Adipocyte (in vitro differentiated cells): Measurements from ENCODE around the gene CMSS1.
A peak's percentile ranks its signal among the peaks of the same experiment; 100 is the strongest.
"Not testable (repeated sequence)": the region's sequence is repeated elsewhere in the genome, so short reads cannot be mapped to it uniquely, and the experiment has no call there.

Experiments used
- DNase-seq: peaks from one replicate; pipeline ENCODE4 v3.0.0-alpha.2; 2015; ENCODE audit warnings: low read depth
- H3K27me3 ChIP-seq: replicated peaks from 2 replicates; pipeline ENCODE4 v1.7.0; 2013; ENCODE audit warnings: mild to moderate bottlenecking, low read length, moderate library complexity; ENCODE audit not compliant: control insufficient read depth, insufficient read depth
- H3K36me3 ChIP-seq: 2 replicates; pipeline ENCODE4 v1.7.0; 2013; ENCODE audit warnings: low read length, mild to moderate bottlenecking, moderate library complexity; ENCODE audit not compliant: control insufficient read depth, insufficient read depth, severe bottlenecking
- H3K4me1 ChIP-seq: 2 replicates; pipeline ENCODE4 v1.7.0; 2013; ENCODE audit warnings: mild to moderate bottlenecking, low read length, moderate library complexity; ENCODE audit not compliant: control insufficient read depth, insufficient read depth
- H3K4me3 ChIP-seq: 2 replicates; pipeline ENCODE4 v1.7.0; 2013; ENCODE audit warnings: mild to moderate bottlenecking, low read length, moderate library complexity
- H3K9ac ChIP-seq: 2 replicates; pipeline ENCODE4 v1.7.0; 2013; ENCODE audit warnings: mild to moderate bottlenecking, low read length, moderate library complexity
- H3K9me3 ChIP-seq: 2 replicates; pipeline ENCODE4 v1.7.0; 2013; ENCODE audit warnings: mild to moderate bottlenecking, low read length, moderate library complexity; ENCODE audit not compliant: control insufficient read depth

The CMSS1 gene

DNA sequence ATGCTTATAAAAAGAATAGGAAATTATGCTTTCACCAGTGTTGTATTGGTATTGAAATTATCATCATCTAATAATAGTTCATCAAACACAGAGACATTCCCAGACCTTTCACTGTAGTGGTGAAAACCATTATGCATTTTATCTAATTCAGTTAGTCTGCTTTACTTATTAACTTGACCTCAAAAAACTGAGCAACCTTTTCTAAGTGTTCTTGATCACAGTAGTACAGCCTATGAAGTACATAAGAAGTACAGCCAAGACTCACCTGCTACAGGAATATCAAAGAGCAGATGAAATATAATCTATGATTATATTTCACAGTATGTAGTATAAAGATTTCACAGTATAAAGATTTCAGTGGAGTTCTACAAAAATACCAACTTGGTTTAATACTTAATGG lies 221.4 kb downstream of the CMSS1 start:
- no peak overlapping the region for H3K9ac ChIP-seq
- DNase-seq: no peak
- H3K4me1 ChIP-seq: peaks cover 39% of the 10 kb centered on the region

DNA sequence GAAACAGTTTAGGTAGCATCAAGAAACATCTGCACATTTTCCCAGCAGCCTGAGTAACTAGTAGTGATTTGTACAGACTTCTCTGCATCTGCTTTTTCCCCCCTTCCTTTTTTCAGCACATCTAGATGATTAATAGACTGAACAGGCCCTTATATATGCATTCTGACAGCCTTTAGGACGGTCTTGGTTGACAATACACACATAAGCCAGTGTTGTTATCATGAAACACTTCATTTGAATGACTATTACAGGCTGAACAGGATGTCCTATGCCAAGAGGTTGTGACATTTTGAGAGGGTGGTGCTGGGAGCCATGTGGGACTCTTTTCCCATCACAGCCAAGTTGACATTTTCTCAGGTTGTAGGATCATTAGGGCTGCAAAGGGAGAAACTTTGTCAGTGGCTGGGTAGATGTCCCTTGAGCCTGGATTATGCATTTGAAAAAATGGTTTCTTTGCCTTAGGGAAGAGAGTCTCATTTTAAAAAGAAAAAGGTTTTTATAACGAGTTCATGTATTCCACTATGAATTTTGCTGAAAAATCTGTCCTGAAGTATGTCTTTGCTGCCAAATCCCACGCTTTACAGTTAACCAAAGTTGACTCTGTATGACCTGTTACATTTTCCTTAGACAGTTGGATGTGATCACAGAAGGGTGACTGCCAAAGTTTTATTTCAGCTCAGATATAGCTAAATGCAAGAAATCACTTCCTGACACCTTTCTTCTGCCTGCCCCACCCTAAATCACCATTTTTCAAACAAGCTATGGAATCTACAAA lies 223.0 kb downstream of the CMSS1 start:
- Histone ChIP-seq H3K27me3 (no peaks in the 10 kb centered on the region), H3K4me1 (peaks cover 41% of the 10 kb centered on the region), H3K9me3 (no peaks in the 10 kb centered on the region), H3K4me3 (peak overlapping the region; percentile 33), H3K36me3 (no peaks in the 10 kb centered on the region), H3K9ac (peak overlapping the region; percentile 83)
- DNase-seq: peak; percentile 42

More for the DNA sequence above, 221.4 kb downstream of the CMSS1 start:
- no peak overlapping the region for H3K4me3 ChIP-seq
- no peaks in the 10 kb centered on the region for H3K27me3 ChIP-seq
- no peaks in the 10 kb centered on the region for H3K9me3 ChIP-seq
- no peaks in the 10 kb centered on the region for H3K36me3 ChIP-seq

DNA sequence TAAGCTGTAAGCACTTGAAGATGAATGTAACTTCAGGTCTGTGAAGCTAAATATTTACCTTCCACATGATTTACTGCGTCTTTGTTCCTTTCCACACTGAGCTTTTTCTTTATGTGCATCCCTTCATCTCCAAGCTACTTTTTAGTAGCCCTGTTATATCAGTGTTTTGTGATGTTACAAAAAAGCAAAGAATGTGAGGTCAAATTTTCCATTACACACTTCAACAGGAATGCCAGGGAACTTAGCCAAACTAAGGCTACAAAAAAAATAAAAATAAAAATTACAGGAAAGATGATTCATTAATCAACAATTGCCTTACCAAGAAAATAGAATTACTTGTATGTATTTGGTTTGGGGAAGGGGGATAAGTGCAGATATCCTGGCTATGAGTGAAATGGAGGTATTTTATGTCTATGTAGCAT lies 223.7 kb downstream of the CMSS1 start:
- H3K36me3 ChIP-seq: no peaks in the 10 kb centered on the region
- H3K9me3 ChIP-seq: no peaks in the 10 kb centered on the region
- peak overlapping the region; percentile 83 for H3K9ac ChIP-seq
- no peaks in the 10 kb centered on the region for H3K27me3 ChIP-seq
- H3K4me1 ChIP-seq: peaks cover 48% of the 10 kb centered on the region
- peak overlapping the region; percentile 60 for H3K4me3 ChIP-seq
- DNase-seq: peak; percentile 88

DNA sequence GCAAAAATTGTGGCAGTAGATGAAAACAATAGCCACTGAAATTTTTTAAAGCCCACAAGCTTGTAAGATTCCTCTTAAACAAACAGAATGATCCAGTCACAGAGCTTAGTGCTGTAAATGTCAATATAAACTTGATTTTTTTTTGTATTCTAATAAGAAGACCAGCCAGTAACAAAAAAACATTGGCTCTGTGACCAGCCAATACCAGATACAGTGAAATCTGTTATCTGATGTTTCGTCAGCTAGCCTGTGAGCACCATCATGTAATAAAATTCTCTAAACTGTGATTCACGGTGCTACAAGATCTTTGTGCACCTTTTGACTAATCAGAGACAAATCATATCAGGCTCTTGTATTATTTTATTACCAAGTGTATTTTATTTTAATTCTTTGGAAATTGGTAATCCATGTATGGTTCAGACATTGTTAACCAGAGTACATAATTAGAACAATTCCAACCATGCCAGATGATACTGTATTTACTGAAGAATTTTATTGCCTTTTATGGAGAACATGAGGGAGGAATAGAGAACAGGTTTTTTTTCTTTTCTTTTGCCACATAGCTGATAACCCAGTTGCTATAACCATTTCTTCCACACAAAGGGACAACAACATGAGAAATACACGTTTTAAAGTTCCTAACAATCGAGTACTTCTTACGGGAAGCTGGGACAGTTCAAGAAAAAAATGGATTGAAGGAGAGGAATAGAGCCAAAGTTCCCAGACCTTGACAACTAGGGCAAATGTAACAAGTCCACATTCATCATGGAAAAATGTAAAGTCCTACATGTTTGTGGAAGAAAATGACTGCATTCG lies 224.7 kb downstream of the CMSS1 start:
- Histone ChIP-seq H3K9ac (peak overlapping the region; percentile 83), H3K4me1 (peaks cover 50% of the 10 kb centered on the region), H3K9me3 (no peaks in the 10 kb centered on the region), H3K36me3 (no peaks in the 10 kb centered on the region), H3K4me3 (peak overlapping the region; percentile 60), H3K27me3 (no peaks in the 10 kb centered on the region)
- peak; percentile 89 for DNase-seq

DNA sequence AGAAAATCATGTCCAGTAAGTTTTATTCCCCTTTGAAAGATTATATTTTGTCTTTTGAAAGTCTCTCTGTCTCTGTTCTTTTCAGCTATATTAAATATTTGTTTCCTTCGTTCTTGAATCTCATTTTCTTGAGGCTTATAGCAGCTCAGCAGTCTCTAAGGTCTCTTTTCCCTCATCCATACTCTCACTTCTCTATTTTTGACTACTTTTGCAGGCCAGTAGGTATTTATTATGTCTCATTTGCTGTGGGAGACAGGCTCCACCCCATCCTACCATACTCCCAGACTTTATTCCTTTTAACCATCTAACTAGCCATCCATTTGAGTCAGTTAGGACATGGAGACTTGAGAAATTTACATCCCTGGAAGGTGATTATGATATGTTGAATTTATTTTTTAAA lies 225.6 kb downstream of the CMSS1 start:
- H3K9ac ChIP-seq: peak overlapping the region; percentile 83
- no peaks in the 10 kb centered on the region for H3K36me3 ChIP-seq
- no peaks in the 10 kb centered on the region for H3K27me3 ChIP-seq
- DNase-seq: no peak
- H3K4me1 ChIP-seq: peaks cover 50% of the 10 kb centered on the region
- peak overlapping the region; percentile 60 for H3K4me3 ChIP-seq
- H3K9me3 ChIP-seq: no peaks in the 10 kb centered on the region

DNA sequence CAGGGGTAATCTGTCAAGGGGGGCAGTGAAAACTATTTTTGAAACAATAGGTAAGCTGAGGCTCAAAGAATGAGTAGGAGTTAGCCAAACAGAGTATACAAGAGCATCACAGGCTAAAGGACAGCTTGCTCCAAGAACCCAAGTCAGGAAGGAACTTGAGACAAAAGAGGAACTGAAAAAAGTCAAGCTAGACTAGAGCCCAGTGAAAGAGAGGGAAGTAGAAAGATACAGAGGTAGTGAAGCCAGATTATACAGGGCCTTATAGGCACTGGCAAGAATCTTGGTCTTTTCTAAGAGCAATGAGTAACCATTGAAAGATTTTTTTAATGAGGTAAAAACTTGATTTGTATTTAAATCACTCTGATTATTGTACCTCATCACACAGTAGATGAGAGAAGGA lies 226.7 kb downstream of the CMSS1 start:
- Histone ChIP-seq H3K9ac (no peak overlapping the region), H3K27me3 (no peaks in the 10 kb centered on the region), H3K4me1 (peaks cover 50% of the 10 kb centered on the region), H3K9me3 (no peaks in the 10 kb centered on the region), H3K36me3 (no peaks in the 10 kb centered on the region), H3K4me3 (no peak overlapping the region)
- no peak for DNase-seq

DNA sequence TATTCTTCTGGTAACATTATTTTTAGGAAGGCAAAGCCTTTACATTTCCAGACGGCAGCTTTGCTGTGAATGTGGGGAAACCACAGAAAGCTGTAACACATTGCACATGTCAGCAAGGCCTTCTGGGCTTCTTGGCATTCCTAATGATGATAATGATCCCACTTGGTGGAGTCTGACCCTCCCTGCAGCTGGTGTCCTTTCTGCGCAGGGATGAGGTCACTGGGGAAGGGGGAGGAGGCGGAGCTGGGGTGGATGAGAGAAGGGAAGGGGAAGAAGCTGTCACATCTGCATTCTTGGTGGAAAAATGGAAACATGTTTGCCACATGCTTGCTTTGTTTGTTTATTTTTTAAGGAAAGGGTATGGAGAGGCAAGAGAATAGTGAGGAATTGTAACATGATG lies 228.0 kb downstream of the CMSS1 start:
- Histone ChIP-seq H3K27me3 (no peaks in the 10 kb centered on the region), H3K4me3 (no peak overlapping the region), H3K9me3 (no peaks in the 10 kb centered on the region), H3K36me3 (no peaks in the 10 kb centered on the region), H3K4me1 (peaks cover 41% of the 10 kb centered on the region), H3K9ac (peak overlapping the region; percentile 40)
- DNase-seq: peak; percentile 91

DNA sequence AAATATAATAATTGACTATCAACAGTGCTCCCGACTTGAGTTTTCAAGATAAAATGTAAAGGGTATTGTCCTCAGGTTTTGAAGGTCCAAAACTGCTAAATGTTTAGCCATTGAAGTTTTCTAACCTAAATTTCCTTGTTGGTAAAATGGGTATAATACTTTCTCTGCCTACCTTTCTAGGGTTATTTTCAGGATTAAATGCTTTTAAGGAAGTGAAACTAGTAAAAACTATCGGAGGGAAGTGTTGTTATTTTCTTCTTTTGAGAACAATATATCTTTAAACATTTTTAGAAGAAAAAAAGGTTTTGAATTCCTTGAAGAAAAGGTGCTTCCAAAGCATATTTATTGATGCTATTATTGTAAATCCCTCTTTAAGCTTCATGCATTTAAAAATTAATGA lies 229.3 kb downstream of the CMSS1 start:
- H3K27me3 ChIP-seq: no peaks in the 10 kb centered on the region
- H3K36me3 ChIP-seq: no peaks in the 10 kb centered on the region
- peaks cover 28% of the 10 kb centered on the region for H3K4me1 ChIP-seq
- H3K9me3 ChIP-seq: no peaks in the 10 kb centered on the region
- no peak overlapping the region for H3K9ac ChIP-seq
- H3K4me3 ChIP-seq: no peak overlapping the region
- no peak for DNase-seq

DNA sequence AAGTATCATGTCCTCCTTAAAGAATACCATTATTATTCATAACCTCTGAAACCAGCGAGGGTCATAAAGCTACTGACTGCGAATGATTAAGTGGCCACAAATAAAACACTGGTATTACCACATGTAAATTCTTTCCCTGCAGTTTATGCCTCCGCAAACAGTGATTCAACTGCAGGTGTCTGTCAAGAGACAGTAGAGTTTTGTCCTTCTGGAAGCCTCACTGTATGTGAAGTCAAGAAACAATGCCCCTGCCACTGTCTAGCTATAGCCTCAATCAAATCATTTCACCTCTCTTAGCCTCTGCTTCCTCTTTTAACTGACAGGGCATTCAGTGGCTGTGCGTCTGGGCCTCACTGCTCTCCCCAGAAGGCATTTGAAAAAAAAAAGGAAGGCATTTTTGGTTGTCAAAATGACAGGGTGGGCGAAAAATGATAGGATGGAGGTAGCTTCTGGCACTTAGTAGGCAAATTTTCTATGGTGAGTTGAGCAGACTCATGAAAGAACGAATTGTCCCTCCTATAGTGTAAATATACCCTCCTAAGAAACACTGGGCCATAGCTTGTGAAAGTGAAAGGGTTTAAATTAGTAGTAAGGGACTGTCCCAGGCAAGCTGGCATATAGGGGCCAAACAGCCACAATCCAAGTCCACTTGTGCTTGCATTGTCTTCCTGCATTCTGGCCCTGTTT lies 229.9 kb downstream of the CMSS1 start:
- H3K9ac ChIP-seq: no peak overlapping the region
- H3K4me1 ChIP-seq: peaks cover 23% of the 10 kb centered on the region
- no peaks in the 10 kb centered on the region for H3K36me3 ChIP-seq
- H3K4me3 ChIP-seq: no peak overlapping the region
- H3K27me3 ChIP-seq: no peaks in the 10 kb centered on the region
- H3K9me3 ChIP-seq: no peaks in the 10 kb centered on the region
- no peak for DNase-seq

DNA sequence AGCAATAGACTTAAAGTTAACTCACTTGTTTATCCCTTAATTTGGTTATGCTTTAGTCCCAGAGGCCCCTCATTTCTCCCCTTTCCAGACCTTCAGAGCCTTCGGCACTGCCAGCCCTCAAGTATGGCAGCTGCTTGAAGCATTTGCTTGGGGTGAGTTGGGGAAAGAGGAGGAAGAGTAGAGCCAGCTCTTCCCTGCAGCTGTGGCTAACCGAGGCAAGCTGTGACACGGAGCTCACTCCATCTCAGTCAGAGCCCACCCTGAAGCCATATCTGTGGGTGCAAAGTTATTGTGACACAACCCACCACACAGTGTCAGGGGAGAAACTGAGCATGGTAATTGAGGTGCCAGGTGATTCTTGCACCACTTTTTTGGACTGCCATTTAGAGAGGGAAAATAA lies 230.6 kb downstream of the CMSS1 start:
- no peak overlapping the region for H3K9ac ChIP-seq
- H3K36me3 ChIP-seq: no peaks in the 10 kb centered on the region
- no peaks in the 10 kb centered on the region for H3K27me3 ChIP-seq
- peaks cover 17% of the 10 kb centered on the region for H3K4me1 ChIP-seq
- no peaks in the 10 kb centered on the region for H3K9me3 ChIP-seq
- H3K4me3 ChIP-seq: no peak overlapping the region
- DNase-seq: no peak

DNA sequence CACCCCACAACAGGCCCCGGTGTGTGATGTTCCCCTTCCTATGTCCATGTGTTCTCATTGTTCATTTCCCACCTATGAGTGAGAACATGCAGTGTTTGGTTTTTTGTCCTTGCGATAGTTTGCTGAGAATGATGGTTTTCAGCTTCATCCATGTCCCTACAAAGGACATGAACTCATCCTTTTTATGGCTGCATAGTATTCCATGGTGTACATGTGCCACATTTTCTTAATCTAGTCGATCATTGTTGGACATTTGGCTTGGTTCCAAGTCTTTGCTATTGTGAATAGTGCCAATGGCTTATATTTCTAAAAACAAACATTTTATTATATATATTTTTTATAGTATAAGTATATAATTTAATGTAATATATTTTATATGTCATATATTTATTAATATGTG lies 233.9 kb downstream of the CMSS1 start:
- not testable (repeated sequence) for DNase-seq, H3K4me3 ChIP-seq, H3K36me3 ChIP-seq, H3K9ac ChIP-seq, H3K9me3 ChIP-seq, H3K27me3 ChIP-seq
- peaks cover 17% of the 10 kb centered on the region for H3K4me1 ChIP-seq
